ENCODE results near the gene SOBP.

- TF ChIP-seq POLR2AphosphoS5 (IDR thresholded peaks at IDR 0.05; ENCODE audit: insufficient read depth, low read depth, low read length) = no peak
- TF ChIP-seq POLR2A (IDR thresholded peaks at IDR 0.05; ENCODE audit: low read depth, low read length) = no peak
- TF ChIP-seq MYC (IDR thresholded peaks at IDR 0.05; ENCODE audit: low read depth, low read length) = no peak
- no peak for TF ChIP-seq GATA2 (IDR thresholded peaks at IDR 0.05; ENCODE audit: insufficient read depth, insufficient read length, low read depth, low read length)
- no peak for TF ChIP-seq CTCF (IDR thresholded peaks at IDR 0.05; ENCODE audit: extremely low read depth in 1 of 2, insufficient read depth in 1 of 2, low read depth in 1 of 2, low read length in 2 of 2)
- no peak for TF ChIP-seq EZH2 (IDR thresholded peaks at IDR 0.05; ENCODE audit: borderline replicate concordance, low read depth, low read length, severe bottlenecking)
Observed at GRCh38 chr6:107633680-107634323, 143.9 kb downstream of the SOBP start.
